ENCODE measurements around the gene GSTO1. TPM values are rescaled to one million over a fixed set of nuclear protein-coding genes. Genes with fewer than 3 reads are reported as not detected.

Gene GSTO1
- total and polyA plus RNA-seq, 2 donors (not counting 1 experiment from before 2014, with no cell fraction given): 30.1 to 37.7 TPM

- no peaks in the 10 kb centered on the region for H3K9me3 Mint-ChIP-seq (ENCODE audit: insufficient read depth)
- TF ChIP-seq, protein P1, sequence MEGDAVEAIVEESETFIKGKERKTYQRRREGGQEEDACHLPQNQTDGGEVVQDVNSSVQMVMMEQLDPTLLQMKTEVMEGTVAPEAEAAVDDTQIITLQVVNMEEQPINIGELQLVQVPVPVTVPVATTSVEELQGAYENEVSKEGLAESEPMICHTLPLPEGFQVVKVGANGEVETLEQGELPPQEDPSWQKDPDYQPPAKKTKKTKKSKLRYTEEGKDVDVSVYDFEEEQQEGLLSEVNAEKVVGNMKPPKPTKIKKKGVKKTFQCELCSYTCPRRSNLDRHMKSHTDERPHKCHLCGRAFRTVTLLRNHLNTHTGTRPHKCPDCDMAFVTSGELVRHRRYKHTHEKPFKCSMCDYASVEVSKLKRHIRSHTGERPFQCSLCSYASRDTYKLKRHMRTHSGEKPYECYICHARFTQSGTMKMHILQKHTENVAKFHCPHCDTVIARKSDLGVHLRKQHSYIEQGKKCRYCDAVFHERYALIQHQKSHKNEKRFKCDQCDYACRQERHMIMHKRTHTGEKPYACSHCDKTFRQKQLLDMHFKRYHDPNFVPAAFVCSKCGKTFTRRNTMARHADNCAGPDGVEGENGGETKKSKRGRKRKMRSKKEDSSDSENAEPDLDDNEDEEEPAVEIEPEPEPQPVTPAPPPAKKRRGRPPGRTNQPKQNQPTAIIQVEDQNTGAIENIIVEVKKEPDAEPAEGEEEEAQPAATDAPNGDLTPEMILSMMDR (IDR thresholded peaks at IDR 0.05): no peak
- no peak for TF ChIP-seq EZH2 (IDR thresholded peaks at IDR 0.05; ENCODE audit: borderline replicate concordance, insufficient read depth, low read depth, low read length, poor library complexity, severe bottlenecking)
- Histone ChIP-seq H3K27me3 (replicated peaks in 1 of 4; ENCODE audit: control extremely low read depth in 1 of 4, control insufficient read depth in 3 of 4, insufficient read depth in 4 of 4, low read length in 3 of 4) (peaks cover 0 to 4% (median 1%) of the 10 kb centered on the region in 4 experiments), H3K9me3 (ENCODE audit: control extremely low read depth in 1 of 3, control insufficient read depth in 2 of 3, insufficient read depth in 1 of 3, low read length in 2 of 3) (peaks cover 0 to 2% (median 0%) of the 10 kb centered on the region in 3 donors), H3K79me2 (ENCODE audit: control insufficient read depth, insufficient read depth, low read length) (peaks cover 24% of the 10 kb centered on the region), H3K36me3 (replicated peaks in 1 of 2; ENCODE audit: control extremely low read depth in 1 of 2, control insufficient read depth in 1 of 2, extremely low read depth in 1 of 2, insufficient read depth in 2 of 2, low read length in 1 of 2) (peaks cover 0 to 12% of the 10 kb centered on the region in 2 experiments), H3K4me2 (replicated peaks; ENCODE audit: low read depth, low read length, poor library complexity, severe bottlenecking) (peak overlapping the region; percentile 78), H3K4me3 (ENCODE audit: control extremely low read depth in 1 of 5, extremely low read depth in 1 of 5, insufficient read depth in 1 of 5, low read depth in 2 of 5, low read length in 4 of 5) (peak overlapping the region; percentile 87 to 95 (median 92)), H3K9ac (ENCODE audit: low read length) (peak overlapping the region; percentile 85), H4K20me1 (ENCODE audit: control insufficient read depth, insufficient read depth, low read length, poor library complexity, severe bottlenecking) (peaks cover 3% of the 10 kb centered on the region), H2AFZ (ENCODE audit: insufficient read depth, low read depth, low read length, poor library complexity, severe bottlenecking) (peak overlapping the region; percentile 92), H3K4me1 (ENCODE audit: control insufficient read depth in 2 of 2, insufficient read depth in 2 of 2, low read length in 2 of 2) (peaks cover 13 to 14% of the 10 kb centered on the region in 2 donors), H3K27ac (ENCODE audit: low read length in 2 of 2) (peak overlapping the region in 1 of 2 donors; percentile 82)
- POLR2A ChIA-PET: interaction anchor here (1.3 kb wide), 1 partner anchor 15 kb away, joined by 4 read pairs; the partner anchor contains the start of gene GSTO2
- peak; percentile 16 for DNase-seq
- ATAC-seq (ENCODE audit: low read depth): no peak
- H3K27ac Mint-ChIP-seq: peak overlapping the region; percentile 97
- CTCF ChIA-PET: interaction anchor here (0.6 to 5.0 kb wide), 5 partner anchors 16 to 1609 kb away, joined by 3 to 39 read pairs (median 4); partner anchors contain the start of genes GSTO2 and SFR1
- peaks cover 14% of the 10 kb centered on the region for H3K27me3 Mint-ChIP-seq
- peak overlapping the region; percentile 99 for H3K4me3 Mint-ChIP-seq
- peaks cover 39% of the 10 kb centered on the region for H3K4me1 Mint-ChIP-seq
- intact Hi-C loops (cut with micrococcal nuclease): loop anchor here (1.0 kb wide), 1 partner anchor 22 kb away; the partner anchor contains the start of gene CFAP43
- 91% methylated on average over 9 of the region's 10 CpGs for WGBS (ENCODE audit: insufficient coverage)
These were observed 884 bp upstream of the GSTO1 start for GRCh38 chr10:104253606-104254410.
